Measurements from ENCODE around the gene NOD1.

Gene NOD1

GRCh38 chr7:30450983-30451497 is 27.5 kb downstream of the NOD1 start:
- no peak overlapping the region for H3K4me3 ChIP-seq (ENCODE audit: low read depth, low read length)

GRCh38 chr7:30450240-30450982 is 28.2 kb downstream of the NOD1 start:
- H3K4me3 ChIP-seq (ENCODE audit: low read depth, low read length): no peak overlapping the region

- H3K4me3 ChIP-seq (ENCODE audit: low read depth, low read length): no peak overlapping the region
Measured at GRCh38 chr7:30448461-30449189, 30.0 kb downstream of the NOD1 start.

DNA sequence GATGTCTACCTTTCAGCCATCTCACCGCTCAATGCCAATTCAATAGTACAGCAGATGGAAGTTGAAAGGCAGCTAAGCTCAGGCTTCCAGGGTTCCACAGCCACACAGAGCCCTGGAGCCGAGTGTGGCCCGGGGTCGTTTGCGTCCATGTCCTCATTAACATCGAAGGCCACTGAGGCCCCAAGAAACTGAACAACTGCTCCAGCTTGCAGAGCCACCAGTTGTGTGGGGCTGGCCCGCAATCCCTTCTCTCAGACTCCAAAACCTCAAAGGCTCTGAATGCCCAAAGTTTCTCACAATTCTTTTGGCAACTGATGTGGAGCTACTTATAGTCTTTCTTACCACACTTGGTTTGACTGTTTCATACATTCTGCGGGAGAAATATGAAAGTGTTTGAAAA is 31.1 kb downstream of the NOD1 start:
- H3K4me3 ChIP-seq (ENCODE audit: low read depth, low read length): no peak overlapping the region

DNA sequence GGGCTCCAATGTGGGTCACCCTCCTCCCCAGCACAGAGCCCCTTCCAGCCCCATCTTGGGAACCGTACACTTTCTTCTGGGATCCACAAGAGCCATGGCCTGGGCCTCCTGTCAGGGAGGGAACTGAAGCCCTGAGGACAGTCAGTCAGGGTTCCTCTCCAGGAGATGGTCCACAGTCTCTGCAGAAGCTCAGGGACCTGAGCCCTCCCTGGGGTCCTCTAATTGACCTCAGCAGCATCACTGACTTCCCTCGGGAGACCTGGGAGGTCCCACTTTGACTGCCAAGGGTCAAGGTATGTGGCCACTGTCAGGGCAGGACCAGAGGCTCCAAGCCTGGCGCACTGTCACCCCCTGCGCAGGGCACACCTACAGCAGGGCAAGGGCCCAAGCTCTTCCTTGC is 32.3 kb downstream of the NOD1 start:
- no peak overlapping the region for H3K4me3 ChIP-seq (ENCODE audit: low read depth, low read length)

DNA sequence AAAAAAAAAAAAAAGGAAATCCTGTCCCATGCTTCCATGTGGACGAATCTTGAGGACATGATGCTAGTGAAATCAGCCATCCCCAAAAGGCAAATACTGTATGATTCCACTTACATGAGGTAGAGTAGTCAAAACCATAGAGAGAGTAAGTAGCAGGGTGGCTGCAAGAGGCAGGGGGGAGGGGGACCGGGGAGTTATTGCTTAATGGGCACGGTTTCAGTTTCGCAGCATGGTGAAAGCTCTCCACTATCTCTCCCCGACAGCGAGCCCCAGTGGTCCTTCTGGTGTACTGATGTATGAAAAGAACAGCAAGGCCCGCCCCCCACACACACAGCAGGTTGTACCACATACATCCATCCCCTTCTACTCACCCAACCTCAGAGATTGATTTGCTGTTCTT is 32.8 kb downstream of the NOD1 start:
- H3K4me3 ChIP-seq (ENCODE audit: low read depth, low read length): no peak overlapping the region

DNA sequence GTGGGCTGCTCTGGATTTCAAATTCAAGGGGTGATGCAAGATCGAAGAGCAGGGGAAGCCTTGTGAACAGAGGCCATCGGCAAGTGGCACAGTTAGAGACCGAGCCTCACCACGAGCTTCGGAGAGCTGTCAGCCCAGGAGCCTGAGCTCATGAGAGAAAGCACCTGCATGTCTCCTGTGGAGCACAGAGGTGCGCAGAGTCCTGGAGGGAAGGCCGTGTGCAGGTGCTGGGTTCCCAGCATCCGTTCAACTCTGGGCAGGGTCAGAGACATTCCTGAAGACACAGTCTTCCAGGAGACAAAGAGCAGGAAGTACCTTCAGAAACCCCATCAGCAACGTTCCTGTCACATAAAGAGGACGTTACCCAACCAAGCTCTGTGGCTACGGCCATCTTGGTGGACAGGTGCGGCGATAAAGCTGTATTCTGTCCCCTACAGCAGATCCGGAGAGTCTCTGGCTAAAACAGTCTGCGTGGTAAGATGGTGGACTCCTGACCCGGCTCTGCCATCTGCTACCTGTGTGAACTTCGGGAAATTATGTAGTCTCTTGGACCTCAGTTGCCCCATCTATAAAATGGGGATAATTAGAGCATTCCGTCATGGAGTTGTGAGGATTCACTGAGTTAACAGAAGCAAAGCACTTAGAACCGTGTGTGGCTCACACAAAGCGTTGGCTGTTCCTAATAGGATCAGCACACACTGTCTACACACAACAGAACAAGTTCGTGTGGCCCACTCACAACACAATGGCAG is 40.6 kb downstream of the NOD1 start:
- no peak overlapping the region for H3K4me3 ChIP-seq (ENCODE audit: low read depth, low read length)

GRCh38 chr7:30436518-30436917 is 42.1 kb downstream of the NOD1 start:
- H3K4me3 ChIP-seq (ENCODE audit: low read depth, low read length): no peak overlapping the region

DNA sequence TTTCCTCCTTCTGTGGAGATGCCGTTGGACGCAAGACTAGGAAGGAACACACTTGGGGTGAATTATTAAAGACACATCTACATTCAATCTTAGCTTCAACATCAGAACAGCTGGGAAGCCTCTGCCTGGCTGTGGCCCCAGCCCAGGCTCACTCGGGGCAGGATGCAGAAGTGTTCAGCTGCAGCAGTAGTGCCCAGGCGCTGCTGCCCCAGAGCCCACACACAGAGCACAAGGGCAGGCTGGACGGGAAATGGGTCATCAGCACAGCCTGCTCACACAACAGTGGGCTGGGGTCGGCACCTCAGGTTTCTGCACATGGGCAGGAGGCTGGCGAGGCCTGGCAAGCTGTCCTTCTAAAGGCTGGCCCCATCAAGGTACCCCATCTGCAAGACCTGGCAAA is 42.5 kb downstream of the NOD1 start:
- no peak overlapping the region for H3K4me3 ChIP-seq (ENCODE audit: low read depth, low read length)

- no peak overlapping the region for H3K4me3 ChIP-seq (ENCODE audit: low read depth, low read length)
Measured at GRCh38 chr7:30434140-30434799, 44.3 kb downstream of the NOD1 start.

- H3K4me3 ChIP-seq (ENCODE audit: low read depth, low read length): no peak overlapping the region
Measured at GRCh38 chr7:30433506-30433905, 45.1 kb downstream of the NOD1 start.

GRCh38 chr7:30433082-30433481 is 45.5 kb downstream of the NOD1 start:
- H3K4me3 ChIP-seq (ENCODE audit: low read depth, low read length): no peak overlapping the region

DNA sequence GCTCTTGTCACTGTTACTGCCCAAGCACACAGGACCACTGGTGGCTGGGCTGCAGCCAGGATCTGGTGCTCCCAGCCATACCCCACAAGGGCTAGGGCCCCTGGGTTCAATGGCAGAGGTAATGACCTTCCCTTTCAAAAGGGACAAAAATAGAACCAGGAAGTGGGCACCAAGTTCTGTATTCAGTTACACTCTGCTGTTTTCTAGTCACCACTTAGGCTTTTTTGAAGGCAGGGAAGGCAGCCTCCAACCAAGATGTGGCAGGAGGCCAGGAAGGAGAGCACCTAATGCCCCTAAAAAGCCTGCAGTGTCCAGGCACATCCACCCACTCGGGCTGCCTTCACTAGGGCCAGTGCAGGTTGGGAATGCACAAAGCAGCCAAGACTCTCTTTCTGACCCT is 47.8 kb downstream of the NOD1 start:
- H3K4me3 ChIP-seq (ENCODE audit: low read depth, low read length): no peak overlapping the region

GRCh38 chr7:30430276-30430675 is 48.3 kb downstream of the NOD1 start:
- no peak overlapping the region for H3K4me3 ChIP-seq (ENCODE audit: low read depth, low read length)

DNA sequence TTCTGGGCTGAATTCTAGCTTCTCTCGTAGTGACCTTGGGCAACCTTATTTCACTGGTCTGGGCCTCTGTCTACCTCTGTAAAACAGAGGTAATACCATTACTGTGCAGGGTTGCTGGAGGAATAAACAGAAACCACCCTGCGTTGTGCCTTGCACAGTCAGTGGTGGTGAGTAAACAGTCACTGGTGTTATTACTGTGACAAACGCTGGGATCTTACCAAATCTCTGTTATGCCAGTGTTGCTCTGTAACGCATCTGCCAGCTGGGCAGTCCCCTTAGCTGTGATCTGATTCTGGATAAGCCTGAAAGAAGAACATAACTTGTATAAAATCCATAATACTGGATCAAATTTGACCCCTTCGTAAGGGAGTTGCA is 49.4 kb downstream of the NOD1 start:
- no peak overlapping the region for H3K4me3 ChIP-seq (ENCODE audit: low read depth, low read length)

DNA sequence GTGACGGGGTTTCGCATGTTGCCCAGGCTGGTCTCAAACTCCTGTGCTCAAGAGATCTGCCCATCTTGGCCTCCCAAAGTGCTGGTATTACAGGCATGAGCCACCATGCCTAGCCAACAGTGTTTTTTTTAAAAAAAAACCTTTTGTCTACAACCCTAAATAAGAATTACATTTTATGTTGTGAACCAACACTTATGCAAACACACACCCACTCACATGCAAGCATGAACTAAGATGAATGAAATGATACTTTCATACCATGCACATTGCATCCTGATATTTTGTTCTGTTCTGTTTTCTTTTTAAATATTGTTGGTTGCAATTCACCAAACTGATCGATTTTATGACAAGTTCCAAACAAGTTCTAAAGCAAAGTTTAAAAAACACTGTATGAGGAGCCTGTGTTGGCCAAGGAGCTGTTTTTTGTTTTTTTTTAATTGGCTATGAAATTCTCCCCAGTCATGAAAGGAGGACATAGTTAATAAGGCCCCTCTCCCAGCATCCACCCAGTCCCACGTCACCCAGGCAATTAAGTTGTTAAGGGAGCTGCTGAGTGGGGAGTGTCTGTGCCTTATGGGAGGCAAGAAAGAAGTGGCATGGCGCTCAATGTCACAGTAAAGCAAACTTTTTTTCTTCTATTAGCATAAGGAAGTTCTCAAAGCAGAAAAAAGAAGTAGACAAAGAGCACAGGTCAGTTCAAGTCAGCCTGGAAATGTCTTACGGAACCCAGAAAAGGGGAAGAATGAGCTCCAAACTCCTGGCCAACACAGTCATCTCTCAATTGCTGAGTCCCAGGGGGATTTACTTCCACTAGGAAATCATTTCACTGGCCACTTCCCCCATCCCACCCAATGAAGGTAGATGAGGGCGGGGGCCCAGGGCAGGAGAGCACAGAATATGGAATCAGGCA is 50.1 kb downstream of the NOD1 start:
- H3K4me3 ChIP-seq (ENCODE audit: low read depth, low read length): no peak overlapping the region

- H3K4me3 ChIP-seq (ENCODE audit: low read depth, low read length): no peak overlapping the region
Measured at GRCh38 chr7:30427296-30428070, 51.1 kb downstream of the NOD1 start.

GRCh38 chr7:30424506-30424905 is 54.1 kb downstream of the NOD1 start:
- no peak overlapping the region for H3K4me3 ChIP-seq (ENCODE audit: low read depth, low read length)

GRCh38 chr7:30423788-30424505 is 54.6 kb downstream of the NOD1 start:
- no peak overlapping the region for H3K4me3 ChIP-seq (ENCODE audit: low read depth, low read length)
